Panc1 (cell line): ENCODE measurements around the gene ADAMTSL2. TPM values are rescaled to one million over a fixed set of nuclear protein-coding genes. Genes with fewer than 3 reads are reported as not detected.

ENCODE experiments used
- ATAC-seq: fragments of 200-7000 bp; cut with Tn5 transposase; 2 replicates; pipeline ENCODE4 v1.9.1; 2020; ENCODE audit warnings: mild to moderate bottlenecking, moderate library complexity
- BruUV-seq: library from RNA; stranded (reverse); fragments of 400-500 nt; replicated peaks from 2 replicates; lab custom pipeline; 2021; lab: Mats Ljungman, UMichigan
- CTCF ChIA-PET: fragments of 300-600 bp; sonication (Branson Sonifier 250); formaldehyde crosslinking; loops from one replicate; lab custom pipeline; 2022; ENCODE audit warnings: antibody characterized with exemption; lab: Charles Lee
- POLR2A ChIA-PET: fragments of 300-600 bp; sonication (Branson Sonifier 250); formaldehyde crosslinking; loops from one replicate; lab custom pipeline; 2022; ENCODE audit warnings: antibody characterized with exemption; lab: Charles Lee
- DNase-seq: peaks from one replicate; pipeline ENCODE4 v3.0.0-alpha.2; 2010; ENCODE audit warnings: low read depth, low spot score
- H3K27ac ChIP-seq: 2 replicates; pipeline ENCODE4 v1.5.1; 2011; ENCODE audit warnings: mild to moderate bottlenecking, low read length, inconsistent platforms
- H3K27me3 ChIP-seq: fragments of 200-500 bp; sonication (Bioruptor generic); 2 replicates; pipeline ENCODE4 v1.6.0; 2014; ENCODE audit warnings: low read length, inconsistent platforms; ENCODE audit not compliant: control insufficient read depth, insufficient read depth
- H3K36me3 ChIP-seq: fragments of 200-500 bp; sonication (Bioruptor generic); 2 replicates; pipeline ENCODE4 v1.5.1; 2014; ENCODE audit warnings: inconsistent platforms, mild to moderate bottlenecking, low read length, moderate library complexity; ENCODE audit not compliant: control insufficient read depth, insufficient read depth
- H3K4me1 ChIP-seq: 2 replicates; pipeline ENCODE4 v1.5.1; 2011; ENCODE audit warnings: inconsistent platforms, mild to moderate bottlenecking, low read length, moderate library complexity; ENCODE audit not compliant: control insufficient read depth, insufficient read depth
- H3K4me3 ChIP-seq, 2 experiments: 2 replicates each; pipeline ENCODE4 v1.5.1; 2011 to 2012; ENCODE audit warnings: low read depth in 2 of 2, low read length in 2 of 2, mild to moderate bottlenecking in 2 of 2, inconsistent platforms in 1 of 2, moderate library complexity in 1 of 2
- H3K9me3 ChIP-seq: fragments of 200-500 bp; sonication (Bioruptor generic); 2 replicates; pipeline ENCODE4 v1.5.1; 2014; ENCODE audit warnings: low read depth, mild to moderate bottlenecking, inconsistent platforms, low read length, moderate library complexity; ENCODE audit not compliant: control insufficient read depth, insufficient read depth
- CTCF ChIP-seq: fragments of 450-650 bp; IDR thresholded peaks from 2 replicates; pipeline ENCODE4 v1.5.1; 2017; ENCODE audit warnings: mild to moderate bottlenecking
- POLR2AphosphoS5 ChIP-seq: IDR thresholded peaks from 2 replicates; pipeline ENCODE4 v1.6.1; 2012; ENCODE audit warnings: mild to moderate bottlenecking, low read depth, low read length, moderate library complexity
- REST ChIP-seq, 2 experiments: IDR thresholded peaks; 2 replicates each; pipeline ENCODE4 v1.6.1; 2011 to 2012; ENCODE audit warnings: low read depth in 2 of 2, control low read depth in 1 of 2, low read length in 1 of 2, mild to moderate bottlenecking in 1 of 2, moderate library complexity in 1 of 2; ENCODE audit not compliant: insufficient read depth in 1 of 2
- SIN3A ChIP-seq: IDR thresholded peaks from 2 replicates; pipeline ENCODE4 v1.6.1; 2012; ENCODE audit warnings: low read depth, mild to moderate bottlenecking, low read length, moderate library complexity, borderline replicate concordance; ENCODE audit not compliant: insufficient read depth
- TCF7L2 ChIP-seq: IDR thresholded peaks from 2 replicates; pipeline ENCODE4 v1.6.1; 2011; ENCODE audit warnings: mild to moderate bottlenecking, low read depth, low read length, inconsistent platforms
- in situ Hi-C: cut with HindIII; loops from 2 replicates; pipeline ENCODE4 v1.10.0; 2016; ENCODE audit warnings: low sequenced_read_pairs, low pct_unique_long_range_greater_than_20kb
- intact Hi-C: fragments of 100-400 bp; cut with micrococcal nuclease; formaldehyde crosslinking; loops from one replicate; pipeline ENCODE4 v1.10.0; 2022; ENCODE audit not compliant: unreplicated experiment
- total RNA-seq: library from RNA; stranded (reverse); gene quantifications from one replicate; pipeline ENCODE4 v1.2.1, GENCODE V29; 2021; ENCODE audit not compliant: unreplicated experiment

ADAMTSL2 gene
- total RNA-seq, 1 experiment from 2014 or later: 0.10 TPM

- Histone ChIP-seq H3K9me3 (no peaks in the 10 kb centered on the region), H3K27ac (no peak within 1 kb of the TSS), H3K4me1 (no peaks in the 10 kb centered on the region), H3K4me3 (no peak within 1 kb of the TSS), H3K27me3 (peaks cover 4% of the 10 kb centered on the region; the same call in 1 of the 2 replicates), H3K36me3 (no peaks in the 10 kb centered on the region)
- in situ Hi-C loops: no loop called here
- POLR2A ChIA-PET: no interaction called here
- CTCF ChIA-PET: no interaction called here
- TF ChIP-seq SIN3A: no peak
- peak in 1 of 2 experiments; percentile 84 for TF ChIP-seq REST (IDR thresholded peaks at IDR 0.05; ENCODE audit: insufficient read depth in 1 of 2, low read depth in 2 of 2, low read length in 1 of 2)
- intact Hi-C loops: no loop called here
- no TSS peak for BruUV-seq
- DNase-seq: no peak
- no peak for ATAC-seq
Observed at GRCh38 chr9:133609311-133610098, 75.0 kb downstream of the ADAMTSL2 start, which contains the start of gene FAM163B. FAM163B (minus strand) TSS chr9:133609389; CDS start chr9:133580223, 29,166 bp downstream.

- no peak overlapping the region for H3K27ac ChIP-seq
- DNase-seq (no peak), ATAC-seq (no peak)
- peaks cover 4% of the 10 kb centered on the region; the same call in 1 of the 2 replicates for H3K27me3 ChIP-seq
- ChIA-PET POLR2A (no interaction called here), CTCF (no interaction called here)
- no TSS peak for BruUV-seq
- TF ChIP-seq SIN3A: no peak
- no peak for TF ChIP-seq REST (IDR thresholded peaks at IDR 0.05; ENCODE audit: insufficient read depth in 1 of 2, low read depth in 2 of 2, low read length in 1 of 2)
- no peak for TF ChIP-seq TCF7L2
- no peak for TF ChIP-seq CTCF
- TF ChIP-seq POLR2AphosphoS5: no peak
- intact Hi-C loops: no loop called here
- H3K36me3 ChIP-seq: no peaks in the 10 kb centered on the region
- in situ Hi-C loops: no loop called here
- no peaks in the 10 kb centered on the region for H3K4me1 ChIP-seq
- no peak overlapping the region for H3K4me3 ChIP-seq
- no peaks in the 10 kb centered on the region for H3K9me3 ChIP-seq
Observed at GRCh38 chr9:133610845-133611244, 76.3 kb downstream of the ADAMTSL2 start.
